Hepatocyte (in vitro differentiated cells): Measurements from ENCODE around the gene MIEF1. TPM values are rescaled to one million over a fixed set of nuclear protein-coding genes. Genes with fewer than 3 reads are reported as not detected.

Experiments
- DNase-seq: peaks from one replicate; pipeline ENCODE4 v3.0.0-alpha.2; 2016; ENCODE audit warnings: low spot score
- H2AFZ ChIP-seq: fragments of 200-600 bp; sonication (generic); 2 replicates; pipeline ENCODE4 v1.6.0; 2016; ENCODE audit warnings: antibody characterized with exemption, mild to moderate bottlenecking
- H3K27ac ChIP-seq: fragments of 200-600 bp; sonication (generic); 2 replicates; pipeline ENCODE4 v1.5.1; 2016; ENCODE audit warnings: mild to moderate bottlenecking
- H3K27me3 ChIP-seq: fragments of 200-600 bp; sonication (generic); 2 replicates; pipeline ENCODE4 v1.6.1; 2016
- H3K36me3 ChIP-seq: fragments of 200-600 bp; sonication (generic); replicated peaks from 2 replicates; pipeline ENCODE4 v1.5.1; 2016; ENCODE audit warnings: low read depth; ENCODE audit not compliant: insufficient read depth
- H3K4me1 ChIP-seq: fragments of 200-600 bp; sonication (generic); 2 replicates; pipeline ENCODE4 v1.5.1; 2016; ENCODE audit warnings: mild to moderate bottlenecking, moderate library complexity; ENCODE audit not compliant: insufficient read depth
- H3K4me2 ChIP-seq: fragments of 200-600 bp; sonication (generic); 2 replicates; pipeline ENCODE4 v1.6.0; 2016
- H3K4me3 ChIP-seq: fragments of 200-600 bp; sonication (generic); 2 replicates; pipeline ENCODE4 v1.5.1; 2016; ENCODE audit warnings: mild to moderate bottlenecking
- H3K79me2 ChIP-seq: fragments of 200-600 bp; sonication (generic); 2 replicates; pipeline ENCODE4 v1.6.0; 2017; ENCODE audit warnings: mild to moderate bottlenecking
- H3K9me2 ChIP-seq: fragments of 200-600 bp; sonication (generic); replicated peaks from 2 replicates; pipeline ENCODE4 v1.6.0; 2017; ENCODE audit warnings: mild to moderate bottlenecking; ENCODE audit not compliant: insufficient read depth
- H3K9me3 ChIP-seq: fragments of 200-600 bp; sonication (generic); 2 replicates; pipeline ENCODE4 v1.5.1; 2016; ENCODE audit warnings: low read depth, mild to moderate bottlenecking
- H4K20me1 ChIP-seq: fragments of 200-600 bp; sonication (generic); 2 replicates; pipeline ENCODE4 v1.6.0; 2016; ENCODE audit warnings: mild to moderate bottlenecking; ENCODE audit not compliant: insufficient read depth, poor library complexity, severe bottlenecking
- CTCF ChIP-seq: fragments of 200-600 bp; sonication (generic); IDR thresholded peaks from 2 replicates; pipeline ENCODE4 v1.5.1; 2016; ENCODE audit warnings: antibody characterized with exemption, mild to moderate bottlenecking; ENCODE audit not compliant: poor library complexity
- EZH2 ChIP-seq: fragments of 200-600 bp; sonication (generic); IDR thresholded peaks from 2 replicates; pipeline ENCODE4 v1.6.1; 2016; ENCODE audit warnings: antibody characterized with exemption, mild to moderate bottlenecking, borderline replicate concordance
- EZH2phosphoT487 ChIP-seq: fragments of 200-600 bp; sonication (generic); IDR thresholded peaks from one replicate; pipeline ENCODE4 v1.6.1; 2018; ENCODE audit warnings: antibody characterized with exemption, mild to moderate bottlenecking, low read depth, moderate library complexity; ENCODE audit not compliant: unreplicated experiment, severe bottlenecking
- WGBS: methylation state at CpG from one replicate; pipeline ENCODE4 v1.1.6; 2016; ENCODE audit warnings: low lambda C conversion rate; ENCODE audit errors: missing lambda C conversion rate; 5-methylcytosine and 5-hydroxymethylcytosine counted together
- polyA plus RNA-seq: library from polyadenylated mRNA; unstranded; fragments of >200 nt; fragmentation: Nextera tagmentation; extraction: Ambion mirVana; gene quantifications from 2 replicates; pipeline ENCODE4 v1.2.1, GENCODE V29; 2016
- total RNA-seq: library from RNA; depleted of rRNA; stranded (reverse); fragments of >200 nt; gene quantifications from 2 replicates; pipeline ENCODE4 v1.2.3, GENCODE V29; 2014

Gene MIEF1
- total and polyA plus RNA-seq, 2 experiments from 2014 or later, result 22.2 to 31.8 TPM

GRCh38 chr22:39556970-39557841 is 55.1 kb downstream of the MIEF1 start:
- Histone ChIP-seq H3K27me3 (peaks cover 53% of the 10 kb centered on the region), H3K9me3 (no peaks in the 10 kb centered on the region), H3K4me3 (no peak overlapping the region), H3K79me2 (no peaks in the 10 kb centered on the region), H2AFZ (no peak overlapping the region), H3K36me3 (no peaks in the 10 kb centered on the region), H3K27ac (no peak overlapping the region), H3K9me2 (no peaks in the 10 kb centered on the region), H3K4me1 (peaks cover 11% of the 10 kb centered on the region), H4K20me1 (no peaks in the 10 kb centered on the region), H3K4me2 (peak overlapping the region; percentile 81)
- TF ChIP-seq EZH2phosphoT487, result no peak
- TF ChIP-seq CTCF, result peak; percentile 38
- WGBS, result 26% methylated on average over 15 of the region's 72 CpGs
- DNase-seq, result peak; percentile 48

GRCh38 chr22:39558254-39558727 is 56.2 kb downstream of the MIEF1 start:
- no peaks in the 10 kb centered on the region for H3K9me2 ChIP-seq
- 12% methylated on average over 33 of the region's 34 CpGs for WGBS
- H3K79me2 ChIP-seq, result no peaks in the 10 kb centered on the region
- H3K27me3 ChIP-seq, result peaks cover 53% of the 10 kb centered on the region
- H3K4me1 ChIP-seq, result peaks cover 11% of the 10 kb centered on the region
- H3K4me3 ChIP-seq, result no peak overlapping the region
- DNase-seq, result no peak
- no peaks in the 10 kb centered on the region for H3K9me3 ChIP-seq
- H2AFZ ChIP-seq, result no peak overlapping the region
- no peaks in the 10 kb centered on the region for H3K36me3 ChIP-seq
- no peaks in the 10 kb centered on the region for H4K20me1 ChIP-seq
- TF ChIP-seq EZH2 (peak; percentile 83), EZH2phosphoT487 (peak; percentile 34), CTCF (no peak)
- peak overlapping the region; percentile 81 for H3K4me2 ChIP-seq
- H3K27ac ChIP-seq, result no peak overlapping the region

- TF ChIP-seq EZH2 (no peak), CTCF (no peak), EZH2phosphoT487 (no peak)
- no peaks in the 10 kb centered on the region for H3K9me2 ChIP-seq
- H4K20me1 ChIP-seq, result no peaks in the 10 kb centered on the region
- no peak for DNase-seq
- H3K4me1 ChIP-seq, result peaks cover 11% of the 10 kb centered on the region
- 89% methylated on average over 14 of the region's 14 CpGs for WGBS
- no peak overlapping the region for H2AFZ ChIP-seq
- H3K27ac ChIP-seq, result no peak overlapping the region
- H3K9me3 ChIP-seq, result no peaks in the 10 kb centered on the region
- H3K4me2 ChIP-seq, result no peak overlapping the region
- no peaks in the 10 kb centered on the region for H3K79me2 ChIP-seq
- H3K27me3 ChIP-seq, result peaks cover 53% of the 10 kb centered on the region
- H3K4me3 ChIP-seq, result no peak overlapping the region
- no peaks in the 10 kb centered on the region for H3K36me3 ChIP-seq
Measured at GRCh38 chr22:39558950-39559349, 56.9 kb downstream of the MIEF1 start.
